ENCODE results near the gene LASP1.

Gene LASP1

DNA sequence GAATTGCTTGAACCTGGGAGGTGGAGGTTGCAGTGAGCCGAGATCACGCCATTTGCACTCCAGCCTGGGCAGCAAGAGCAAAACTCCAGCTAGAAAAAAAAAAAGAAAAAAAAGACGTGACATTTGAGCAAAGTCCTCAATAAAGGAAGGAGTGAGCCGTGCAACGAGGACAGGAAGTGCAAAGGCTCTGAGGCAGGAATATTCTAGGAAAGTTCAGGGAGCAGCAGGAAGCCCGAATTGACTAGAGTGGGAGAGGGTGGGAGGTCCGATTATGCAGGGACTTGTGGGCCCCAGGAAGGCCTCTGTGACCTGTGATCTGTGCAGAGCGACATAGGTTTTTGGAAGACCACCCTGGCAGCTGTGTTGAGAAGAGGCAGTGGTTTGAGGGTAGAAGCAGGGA, 46.9 kb downstream of the LASP1 start (continued):
- TF ChIP-seq SNAI2 (CRISPR knock-in tag; IDR thresholded peaks at IDR 0.05), result no peak

DNA sequence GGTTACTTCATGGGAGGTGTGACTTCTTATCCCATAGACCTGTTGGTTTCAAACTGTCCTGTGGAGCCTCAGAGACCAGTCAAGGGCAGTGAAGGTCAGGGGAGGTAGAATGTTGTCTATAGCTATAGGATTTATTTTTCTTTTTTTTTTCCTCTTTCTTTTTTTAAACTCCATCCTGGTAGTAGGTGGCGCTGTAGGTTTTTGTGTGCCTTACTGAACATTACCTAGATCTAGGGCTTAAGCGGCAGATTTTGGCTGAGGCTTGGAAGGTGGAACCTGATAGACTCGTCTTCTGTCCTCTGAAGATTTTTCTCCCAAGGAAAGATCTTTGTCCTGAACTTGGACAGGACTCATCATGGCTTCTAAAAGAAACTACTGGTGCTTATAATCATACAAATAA, 47.4 kb downstream of the LASP1 start:
- TF ChIP-seq ZFP3 (CRISPR knock-in tag; IDR thresholded peaks at IDR 0.05) (no peak), ZNF70 (CRISPR knock-in tag; IDR thresholded peaks at IDR 0.05) (no peak), ZFP30 (CRISPR knock-in tag; IDR thresholded peaks at IDR 0.05) (no peak)
- no peak for ATAC-seq

DNA sequence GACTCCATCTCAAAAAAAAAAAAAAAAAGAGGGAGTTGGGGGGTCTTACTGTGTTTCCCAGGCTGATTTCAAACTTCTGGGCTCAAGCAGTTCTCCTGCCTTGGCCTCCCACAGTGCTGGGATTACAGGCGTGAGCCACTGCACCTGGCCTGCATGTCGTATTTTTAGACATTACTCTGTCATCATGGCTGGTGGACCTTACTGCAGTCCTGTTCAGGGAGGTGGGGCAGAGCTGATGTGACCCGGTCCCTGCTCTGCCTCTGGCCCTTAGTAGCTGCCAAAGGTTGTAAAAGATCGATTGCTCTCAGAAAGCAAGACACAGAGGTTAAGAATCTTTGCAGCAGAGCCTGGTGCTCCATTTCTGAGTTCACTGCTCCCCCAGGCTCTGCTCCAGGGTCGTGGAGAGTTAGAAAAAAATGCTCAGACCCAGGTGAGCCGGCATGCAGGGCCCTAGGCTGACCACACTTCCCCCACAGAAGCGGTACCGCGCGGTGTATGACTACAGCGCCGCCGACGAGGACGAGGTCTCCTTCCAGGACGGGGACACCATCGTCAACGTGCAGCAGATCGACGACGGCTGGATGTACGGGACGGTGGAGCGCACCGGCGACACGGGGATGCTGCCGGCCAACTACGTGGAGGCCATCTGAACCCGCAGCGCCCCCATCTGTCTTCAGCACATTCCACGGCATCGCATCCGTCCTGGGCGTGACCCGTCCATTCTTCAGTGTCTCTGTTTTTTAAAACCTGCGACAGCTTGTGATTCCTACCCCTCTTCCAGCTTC, 48.5 kb downstream of the LASP1 start:
- no peak for ATAC-seq
- TF ChIP-seq ZFP30 (CRISPR knock-in tag; IDR thresholded peaks at IDR 0.05) (no peak), TOX (CRISPR knock-in tag; IDR thresholded peaks at IDR 0.05; ENCODE audit: borderline replicate concordance) (no peak), ZC3H10 (CRISPR knock-in tag; IDR thresholded peaks at IDR 0.05) (no peak), ARNTL (CRISPR knock-in tag; IDR thresholded peaks at IDR 0.05; ENCODE audit: borderline replicate concordance, low read depth) (no peak), CSDC2 (CRISPR knock-in tag; IDR thresholded peaks at IDR 0.05) (no peak), ESRRG (CRISPR knock-in tag; IDR thresholded peaks at IDR 0.05) (no peak), RARB (CRISPR knock-in tag; IDR thresholded peaks at IDR 0.05) (no peak), TCF4 (CRISPR knock-in tag; IDR thresholded peaks at IDR 0.05; ENCODE audit: borderline replicate concordance) (no peak), ZNF70 (CRISPR knock-in tag; IDR thresholded peaks at IDR 0.05) (no peak), GLIS3 (CRISPR knock-in tag; IDR thresholded peaks at IDR 0.05) (no peak), ZNF8 (CRISPR knock-in tag; IDR thresholded peaks at IDR 0.05) (no peak), SNAI2 (CRISPR knock-in tag; IDR thresholded peaks at IDR 0.05) (no peak), BACH2 (CRISPR knock-in tag; IDR thresholded peaks at IDR 0.05; ENCODE audit: borderline replicate concordance) (no peak), PPARA (CRISPR knock-in tag; IDR thresholded peaks at IDR 0.05; ENCODE audit: borderline replicate concordance) (no peak), ISL1 (CRISPR knock-in tag; IDR thresholded peaks at IDR 0.05) (no peak)
- TF ChIP-seq, protein P1, sequence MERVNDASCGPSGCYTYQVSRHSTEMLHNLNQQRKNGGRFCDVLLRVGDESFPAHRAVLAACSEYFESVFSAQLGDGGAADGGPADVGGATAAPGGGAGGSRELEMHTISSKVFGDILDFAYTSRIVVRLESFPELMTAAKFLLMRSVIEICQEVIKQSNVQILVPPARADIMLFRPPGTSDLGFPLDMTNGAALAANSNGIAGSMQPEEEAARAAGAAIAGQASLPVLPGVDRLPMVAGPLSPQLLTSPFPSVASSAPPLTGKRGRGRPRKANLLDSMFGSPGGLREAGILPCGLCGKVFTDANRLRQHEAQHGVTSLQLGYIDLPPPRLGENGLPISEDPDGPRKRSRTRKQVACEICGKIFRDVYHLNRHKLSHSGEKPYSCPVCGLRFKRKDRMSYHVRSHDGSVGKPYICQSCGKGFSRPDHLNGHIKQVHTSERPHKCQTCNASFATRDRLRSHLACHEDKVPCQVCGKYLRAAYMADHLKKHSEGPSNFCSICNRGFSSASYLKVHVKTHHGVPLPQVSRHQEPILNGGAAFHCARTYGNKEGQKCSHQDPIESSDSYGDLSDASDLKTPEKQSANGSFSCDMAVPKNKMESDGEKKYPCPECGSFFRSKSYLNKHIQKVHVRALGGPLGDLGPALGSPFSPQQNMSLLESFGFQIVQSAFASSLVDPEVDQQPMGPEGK (CRISPR knock-in tag; IDR thresholded peaks at IDR 0.05; ENCODE audit: borderline replicate concordance), result no peak
- TF ChIP-seq, protein P2, sequence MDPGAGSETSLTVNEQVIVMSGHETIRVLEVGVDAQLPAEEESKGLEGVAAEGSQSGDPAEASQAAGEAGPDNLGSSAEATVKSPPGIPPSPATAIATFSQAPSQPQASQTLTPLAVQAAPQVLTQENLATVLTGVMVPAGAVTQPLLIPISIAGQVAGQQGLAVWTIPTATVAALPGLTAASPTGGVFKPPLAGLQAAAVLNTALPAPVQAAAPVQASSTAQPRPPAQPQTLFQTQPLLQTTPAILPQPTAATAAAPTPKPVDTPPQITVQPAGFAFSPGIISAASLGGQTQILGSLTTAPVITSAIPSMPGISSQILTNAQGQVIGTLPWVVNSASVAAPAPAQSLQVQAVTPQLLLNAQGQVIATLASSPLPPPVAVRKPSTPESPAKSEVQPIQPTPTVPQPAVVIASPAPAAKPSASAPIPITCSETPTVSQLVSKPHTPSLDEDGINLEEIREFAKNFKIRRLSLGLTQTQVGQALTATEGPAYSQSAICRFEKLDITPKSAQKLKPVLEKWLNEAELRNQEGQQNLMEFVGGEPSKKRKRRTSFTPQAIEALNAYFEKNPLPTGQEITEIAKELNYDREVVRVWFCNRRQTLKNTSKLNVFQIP (CRISPR knock-in tag; IDR thresholded peaks at IDR 0.05; ENCODE audit: borderline replicate concordance, low read depth), result no peak
- TF ChIP-seq, protein P3, sequence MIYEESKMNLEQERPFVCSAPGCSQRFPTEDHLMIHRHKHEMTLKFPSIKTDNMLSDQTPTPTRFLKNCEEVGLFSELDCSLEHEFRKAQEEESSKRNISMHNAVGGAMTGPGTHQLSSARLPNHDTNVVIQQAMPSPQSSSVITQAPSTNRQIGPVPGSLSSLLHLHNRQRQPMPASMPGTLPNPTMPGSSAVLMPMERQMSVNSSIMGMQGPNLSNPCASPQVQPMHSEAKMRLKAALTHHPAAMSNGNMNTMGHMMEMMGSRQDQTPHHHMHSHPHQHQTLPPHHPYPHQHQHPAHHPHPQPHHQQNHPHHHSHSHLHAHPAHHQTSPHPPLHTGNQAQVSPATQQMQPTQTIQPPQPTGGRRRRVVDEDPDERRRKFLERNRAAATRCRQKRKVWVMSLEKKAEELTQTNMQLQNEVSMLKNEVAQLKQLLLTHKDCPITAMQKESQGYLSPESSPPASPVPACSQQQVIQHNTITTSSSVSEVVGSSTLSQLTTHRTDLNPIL (CRISPR knock-in tag; IDR thresholded peaks at IDR 0.05; ENCODE audit: low read depth), result no peak
- TF ChIP-seq, protein P4, sequence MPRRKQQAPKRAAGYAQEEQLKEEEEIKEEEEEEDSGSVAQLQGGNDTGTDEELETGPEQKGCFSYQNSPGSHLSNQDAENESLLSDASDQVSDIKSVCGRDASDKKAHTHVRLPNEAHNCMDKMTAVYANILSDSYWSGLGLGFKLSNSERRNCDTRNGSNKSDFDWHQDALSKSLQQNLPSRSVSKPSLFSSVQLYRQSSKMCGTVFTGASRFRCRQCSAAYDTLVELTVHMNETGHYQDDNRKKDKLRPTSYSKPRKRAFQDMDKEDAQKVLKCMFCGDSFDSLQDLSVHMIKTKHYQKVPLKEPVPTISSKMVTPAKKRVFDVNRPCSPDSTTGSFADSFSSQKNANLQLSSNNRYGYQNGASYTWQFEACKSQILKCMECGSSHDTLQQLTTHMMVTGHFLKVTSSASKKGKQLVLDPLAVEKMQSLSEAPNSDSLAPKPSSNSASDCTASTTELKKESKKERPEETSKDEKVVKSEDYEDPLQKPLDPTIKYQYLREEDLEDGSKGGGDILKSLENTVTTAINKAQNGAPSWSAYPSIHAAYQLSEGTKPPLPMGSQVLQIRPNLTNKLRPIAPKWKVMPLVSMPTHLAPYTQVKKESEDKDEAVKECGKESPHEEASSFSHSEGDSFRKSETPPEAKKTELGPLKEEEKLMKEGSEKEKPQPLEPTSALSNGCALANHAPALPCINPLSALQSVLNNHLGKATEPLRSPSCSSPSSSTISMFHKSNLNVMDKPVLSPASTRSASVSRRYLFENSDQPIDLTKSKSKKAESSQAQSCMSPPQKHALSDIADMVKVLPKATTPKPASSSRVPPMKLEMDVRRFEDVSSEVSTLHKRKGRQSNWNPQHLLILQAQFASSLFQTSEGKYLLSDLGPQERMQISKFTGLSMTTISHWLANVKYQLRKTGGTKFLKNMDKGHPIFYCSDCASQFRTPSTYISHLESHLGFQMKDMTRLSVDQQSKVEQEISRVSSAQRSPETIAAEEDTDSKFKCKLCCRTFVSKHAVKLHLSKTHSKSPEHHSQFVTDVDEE (CRISPR knock-in tag; IDR thresholded peaks at IDR 0.05), result no peak

DNA sequence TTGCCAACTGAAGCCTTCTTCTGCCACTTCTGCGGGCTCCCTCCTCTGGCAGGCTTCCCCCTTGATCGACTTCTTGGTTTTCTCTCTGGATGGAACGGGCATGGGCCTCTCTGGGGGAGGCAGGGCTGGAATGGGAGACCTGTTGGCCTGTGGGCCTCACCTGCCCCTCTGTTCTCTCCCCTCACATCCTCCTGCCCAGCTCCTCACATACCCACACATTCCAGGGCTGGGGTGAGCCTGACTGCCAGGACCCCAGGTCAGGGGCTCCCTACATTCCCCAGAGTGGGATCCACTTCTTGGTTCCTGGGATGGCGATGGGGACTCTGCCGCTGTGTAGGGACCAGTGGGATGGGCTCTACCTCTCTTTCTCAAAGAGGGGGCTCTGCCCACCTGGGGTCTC, 49.1 kb downstream of the LASP1 start:
- no peak for TF ChIP-seq TOX (CRISPR knock-in tag; IDR thresholded peaks at IDR 0.05; ENCODE audit: borderline replicate concordance)
- no peak for TF ChIP-seq RARB (CRISPR knock-in tag; IDR thresholded peaks at IDR 0.05)
- no peak for TF ChIP-seq GLIS3 (CRISPR knock-in tag; IDR thresholded peaks at IDR 0.05)
- TF ChIP-seq ARNTL (CRISPR knock-in tag; IDR thresholded peaks at IDR 0.05; ENCODE audit: borderline replicate concordance, low read depth), result no peak
- no peak for TF ChIP-seq ZC3H10 (CRISPR knock-in tag; IDR thresholded peaks at IDR 0.05)
- no peak for TF ChIP-seq CSDC2 (CRISPR knock-in tag; IDR thresholded peaks at IDR 0.05)
- no peak for ATAC-seq

Measured in SK-N-SH treated with all-trans-retinoic acid at 6 μM for 48 hours (cell line).